ENCODE results near the gene SLC2A9. TPM values are rescaled to one million over a fixed set of nuclear protein-coding genes. Genes with fewer than 3 reads are reported as not detected.

The SLC2A9 gene
- total and polyA plus RNA-seq, 2 of the 13 experiments (the other 11 are each of a cell fraction or from before 2014, with no cell fraction given) = 36.2 to 42.3 TPM

DNA sequence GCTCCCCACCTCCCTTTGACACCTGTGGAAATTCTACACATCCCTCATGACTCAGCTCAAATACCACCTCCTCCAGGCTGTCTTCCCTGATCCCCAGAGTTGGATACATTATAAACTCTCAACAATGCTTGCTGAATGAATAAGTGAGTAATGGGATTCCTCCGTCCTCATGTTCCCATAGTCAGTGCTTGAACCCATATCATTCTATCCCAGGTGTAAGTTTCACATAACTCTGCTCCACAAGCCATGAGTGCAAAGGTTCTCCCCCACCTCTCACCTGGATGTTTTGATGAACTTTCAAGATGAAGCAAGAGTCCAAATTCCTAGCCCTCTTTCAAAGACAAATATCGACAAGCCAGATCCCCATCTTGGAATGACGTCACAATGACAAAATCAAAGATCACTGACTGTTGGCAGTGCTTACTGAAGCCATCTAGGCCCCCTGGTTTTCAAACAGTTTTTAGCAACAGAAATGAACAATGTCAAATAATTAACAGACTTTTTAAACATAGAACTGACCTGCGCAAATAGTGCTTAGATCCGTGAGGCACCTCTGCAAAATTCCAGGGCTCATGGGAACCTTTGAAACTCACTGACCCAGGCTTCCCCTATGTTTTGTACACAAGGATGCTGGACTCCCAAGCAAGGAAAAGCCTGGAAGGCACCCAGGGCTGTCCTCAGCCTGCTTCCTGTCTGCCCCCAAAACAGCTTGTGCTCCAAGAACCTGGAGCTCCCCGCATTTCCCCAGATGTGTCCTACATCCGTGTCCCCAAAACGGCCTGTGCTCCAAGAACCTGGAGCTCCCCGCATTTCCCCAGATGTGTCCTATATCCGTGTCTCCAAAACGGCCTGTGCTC lies 4.0 kb downstream of the SLC2A9 start (continued):
- peak; percentile 51; the same call in 1 of the 2 replicates for TF ChIP-seq KDM5A (IDR thresholded peaks at IDR 0.05; ENCODE audit: borderline replicate concordance, low read length)
- TF ChIP-seq, protein P1, sequence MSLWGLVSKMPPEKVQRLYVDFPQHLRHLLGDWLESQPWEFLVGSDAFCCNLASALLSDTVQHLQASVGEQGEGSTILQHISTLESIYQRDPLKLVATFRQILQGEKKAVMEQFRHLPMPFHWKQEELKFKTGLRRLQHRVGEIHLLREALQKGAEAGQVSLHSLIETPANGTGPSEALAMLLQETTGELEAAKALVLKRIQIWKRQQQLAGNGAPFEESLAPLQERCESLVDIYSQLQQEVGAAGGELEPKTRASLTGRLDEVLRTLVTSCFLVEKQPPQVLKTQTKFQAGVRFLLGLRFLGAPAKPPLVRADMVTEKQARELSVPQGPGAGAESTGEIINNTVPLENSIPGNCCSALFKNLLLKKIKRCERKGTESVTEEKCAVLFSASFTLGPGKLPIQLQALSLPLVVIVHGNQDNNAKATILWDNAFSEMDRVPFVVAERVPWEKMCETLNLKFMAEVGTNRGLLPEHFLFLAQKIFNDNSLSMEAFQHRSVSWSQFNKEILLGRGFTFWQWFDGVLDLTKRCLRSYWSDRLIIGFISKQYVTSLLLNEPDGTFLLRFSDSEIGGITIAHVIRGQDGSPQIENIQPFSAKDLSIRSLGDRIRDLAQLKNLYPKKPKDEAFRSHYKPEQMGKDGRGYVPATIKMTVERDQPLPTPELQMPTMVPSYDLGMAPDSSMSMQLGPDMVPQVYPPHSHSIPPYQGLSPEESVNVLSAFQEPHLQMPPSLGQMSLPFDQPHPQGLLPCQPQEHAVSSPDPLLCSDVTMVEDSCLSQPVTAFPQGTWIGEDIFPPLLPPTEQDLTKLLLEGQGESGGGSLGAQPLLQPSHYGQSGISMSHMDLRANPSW (CRISPR knock-in tag; IDR thresholded peaks at IDR 0.05; ENCODE audit: borderline replicate concordance) = peak; percentile 85
- TF ChIP-seq HDAC2 (CRISPR knock-in tag; IDR thresholded peaks at IDR 0.05) = peak; percentile 79
- no peak; the same call in 1 of the 2 replicates for TF ChIP-seq ZNF460 (CRISPR knock-in tag; IDR thresholded peaks at IDR 0.05; ENCODE audit: borderline replicate concordance)
- TF ChIP-seq ATF7 (IDR thresholded peaks at IDR 0.05) = peak; percentile 100
- TF ChIP-seq ATF7 (CRISPR knock-in tag; IDR thresholded peaks at IDR 0.05) = peak; percentile 97
- no peak for TF ChIP-seq ZNF572 (CRISPR knock-in tag; IDR thresholded peaks at IDR 0.05)
- TF ChIP-seq, protein P2, sequence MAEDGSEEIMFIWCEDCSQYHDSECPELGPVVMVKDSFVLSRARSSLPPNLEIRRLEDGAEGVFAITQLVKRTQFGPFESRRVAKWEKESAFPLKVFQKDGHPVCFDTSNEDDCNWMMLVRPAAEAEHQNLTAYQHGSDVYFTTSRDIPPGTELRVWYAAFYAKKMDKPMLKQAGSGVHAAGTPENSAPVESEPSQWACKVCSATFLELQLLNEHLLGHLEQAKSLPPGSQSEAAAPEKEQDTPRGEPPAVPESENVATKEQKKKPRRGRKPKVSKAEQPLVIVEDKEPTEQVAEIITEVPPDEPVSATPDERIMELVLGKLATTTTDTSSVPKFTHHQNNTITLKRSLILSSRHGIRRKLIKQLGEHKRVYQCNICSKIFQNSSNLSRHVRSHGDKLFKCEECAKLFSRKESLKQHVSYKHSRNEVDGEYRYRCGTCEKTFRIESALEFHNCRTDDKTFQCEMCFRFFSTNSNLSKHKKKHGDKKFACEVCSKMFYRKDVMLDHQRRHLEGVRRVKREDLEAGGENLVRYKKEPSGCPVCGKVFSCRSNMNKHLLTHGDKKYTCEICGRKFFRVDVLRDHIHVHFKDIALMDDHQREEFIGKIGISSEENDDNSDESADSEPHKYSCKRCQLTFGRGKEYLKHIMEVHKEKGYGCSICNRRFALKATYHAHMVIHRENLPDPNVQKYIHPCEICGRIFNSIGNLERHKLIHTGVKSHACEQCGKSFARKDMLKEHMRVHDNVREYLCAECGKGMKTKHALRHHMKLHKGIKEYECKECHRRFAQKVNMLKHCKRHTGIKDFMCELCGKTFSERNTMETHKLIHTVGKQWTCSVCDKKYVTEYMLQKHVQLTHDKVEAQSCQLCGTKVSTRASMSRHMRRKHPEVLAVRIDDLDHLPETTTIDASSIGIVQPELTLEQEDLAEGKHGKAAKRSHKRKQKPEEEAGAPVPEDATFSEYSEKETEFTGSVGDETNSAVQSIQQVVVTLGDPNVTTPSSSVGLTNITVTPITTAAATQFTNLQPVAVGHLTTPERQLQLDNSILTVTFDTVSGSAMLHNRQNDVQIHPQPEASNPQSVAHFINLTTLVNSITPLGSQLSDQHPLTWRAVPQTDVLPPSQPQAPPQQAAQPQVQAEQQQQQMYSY (CRISPR knock-in tag; IDR thresholded peaks at IDR 0.05) = no peak
- 0 out of 2 replicates have a peak, but pooled peaks have one; percentile 24 for TF ChIP-seq FOXC1 (CRISPR knock-in tag; IDR thresholded peaks at IDR 0.05; ENCODE audit: borderline replicate concordance)
- no peak for TF ChIP-seq JARID2 (CRISPR knock-in tag; IDR thresholded peaks at IDR 0.05; ENCODE audit: insufficient replicate concordance)
- peak; percentile 100 for TF ChIP-seq CREB1 (IDR thresholded peaks at IDR 0.05)
- TF ChIP-seq CREB1 (CRISPR knock-in tag; IDR thresholded peaks at IDR 0.05) = peak; percentile 97
- peak; percentile 82 for TF ChIP-seq NR2F2 (IDR thresholded peaks at IDR 0.05; ENCODE audit: borderline replicate concordance, low read depth)
- TF ChIP-seq TOPORS (CRISPR knock-in tag; IDR thresholded peaks at IDR 0.05) = no peak
- TF ChIP-seq, protein P3, sequence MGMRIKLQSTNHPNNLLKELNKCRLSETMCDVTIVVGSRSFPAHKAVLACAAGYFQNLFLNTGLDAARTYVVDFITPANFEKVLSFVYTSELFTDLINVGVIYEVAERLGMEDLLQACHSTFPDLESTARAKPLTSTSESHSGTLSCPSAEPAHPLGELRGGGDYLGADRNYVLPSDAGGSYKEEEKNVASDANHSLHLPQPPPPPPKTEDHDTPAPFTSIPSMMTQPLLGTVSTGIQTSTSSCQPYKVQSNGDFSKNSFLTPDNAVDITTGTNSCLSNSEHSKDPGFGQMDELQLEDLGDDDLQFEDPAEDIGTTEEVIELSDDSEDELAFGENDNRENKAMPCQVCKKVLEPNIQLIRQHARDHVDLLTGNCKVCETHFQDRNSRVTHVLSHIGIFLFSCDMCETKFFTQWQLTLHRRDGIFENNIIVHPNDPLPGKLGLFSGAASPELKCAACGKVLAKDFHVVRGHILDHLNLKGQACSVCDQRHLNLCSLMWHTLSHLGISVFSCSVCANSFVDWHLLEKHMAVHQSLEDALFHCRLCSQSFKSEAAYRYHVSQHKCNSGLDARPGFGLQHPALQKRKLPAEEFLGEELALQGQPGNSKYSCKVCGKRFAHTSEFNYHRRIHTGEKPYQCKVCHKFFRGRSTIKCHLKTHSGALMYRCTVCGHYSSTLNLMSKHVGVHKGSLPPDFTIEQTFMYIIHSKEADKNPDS (CRISPR knock-in tag; IDR thresholded peaks at IDR 0.05) = peak; percentile 45; the same call in 1 of the 2 replicates
- TF ChIP-seq NR2C2 (CRISPR knock-in tag; IDR thresholded peaks at IDR 0.05; ENCODE audit: borderline replicate concordance) = peak; percentile 81
- peak; percentile 87 for TF ChIP-seq MED1 (CRISPR knock-in tag; IDR thresholded peaks at IDR 0.05)
- peak; percentile 76; the same call in 1 of the 2 replicates for TF ChIP-seq MEIS1 (CRISPR knock-in tag; IDR thresholded peaks at IDR 0.05; ENCODE audit: borderline replicate concordance)
- TF ChIP-seq GATA4 (IDR thresholded peaks at IDR 0.05; ENCODE audit: borderline replicate concordance, low read depth) = peak; percentile 83; the same call in 1 of the 2 replicates
- peak; percentile 63; the same call in 1 of the 2 replicates for TF ChIP-seq RFX5 (IDR thresholded peaks at IDR 0.05; ENCODE audit: low read depth, low read length)

Data from HepG2 (cell line).